Stimulated activated CD8-positive, alpha-beta memory T cell treated with anti-CD3 and anti-CD28 coated beads, Interleukin-4, amount 100 ng/mL, for 48 hours (primary cell): ENCODE measurements around the gene TBL1Y.

Source experiments
- DNase-seq: peaks from one replicate; pipeline ENCODE4 v3.0.0-alpha.2; 2020

Gene TBL1Y

GRCh38 chrY:7092836-7093235 is 182.3 kb downstream of the TBL1Y start:
- no peak for DNase-seq

- no peak for DNase-seq
Observed at GRCh38 chrY:7094365-7094764, 183.9 kb downstream of the TBL1Y start.

- no peak for DNase-seq
Observed at GRCh38 chrY:7097021-7097420, 186.5 kb downstream of the TBL1Y start.

- no peak for DNase-seq
Observed at GRCh38 chrY:7099742-7100141, 189.2 kb downstream of the TBL1Y start.

- no peak for DNase-seq
Observed at GRCh38 chrY:7102680-7103079, 192.2 kb downstream of the TBL1Y start.

- DNase-seq, result no peak
Observed at GRCh38 chrY:7107179-7107578, 196.7 kb downstream of the TBL1Y start.

- no peak for DNase-seq
Observed at GRCh38 chrY:7110086-7110485, 199.6 kb downstream of the TBL1Y start.

- DNase-seq, result no peak
Observed at GRCh38 chrY:7115871-7116270, 205.4 kb downstream of the TBL1Y start.

GRCh38 chrY:7122202-7122601 is 211.7 kb downstream of the TBL1Y start:
- DNase-seq, result no peak

GRCh38 chrY:7125136-7126056 is 214.9 kb downstream of the TBL1Y start:
- no peak for DNase-seq

- DNase-seq, result no peak
Observed at GRCh38 chrY:7128211-7128610, 217.7 kb downstream of the TBL1Y start.
